ENCODE measurements around the gene SPAG6.

The SPAG6 gene

GRCh38 chr10:22435650-22436049 is 90.4 kb downstream of the SPAG6 start:
- Histone ChIP-seq H3K9ac (ENCODE audit: low read length in 2 of 2) (no peak overlapping the region), H3K9me3 (ENCODE audit: control insufficient read depth in 2 of 2, low read length in 2 of 2) (no peaks in the 10 kb centered on the region), H3K36me3 (ENCODE audit: control insufficient read depth in 2 of 2, insufficient read depth in 2 of 2, low read length in 2 of 2) (no peaks in the 10 kb centered on the region), H3K4me1 (ENCODE audit: control insufficient read depth, insufficient read depth, low read length) (peaks cover 20% of the 10 kb centered on the region), H3K27ac (ENCODE audit: low read length) (no peak overlapping the region), H3K4me3 (ENCODE audit: low read length in 2 of 2) (no peak overlapping the region), H3K27me3 (ENCODE audit: control insufficient read depth in 1 of 2, insufficient read depth in 2 of 2, low read length in 2 of 2) (no peaks in the 10 kb centered on the region)

- peak overlapping the region; percentile 96 for H3K27ac ChIP-seq (ENCODE audit: low read length)
- no peaks in the 10 kb centered on the region for H3K9me3 ChIP-seq (ENCODE audit: control insufficient read depth in 2 of 2, low read length in 2 of 2)
- no peaks in the 10 kb centered on the region for H3K36me3 ChIP-seq (ENCODE audit: control insufficient read depth in 2 of 2, insufficient read depth in 2 of 2, low read length in 2 of 2)
- peak overlapping the region; percentile 89 to 90 for H3K4me3 ChIP-seq (ENCODE audit: low read length in 2 of 2)
- no peaks in the 10 kb centered on the region for H3K27me3 ChIP-seq (ENCODE audit: control insufficient read depth in 1 of 2, insufficient read depth in 2 of 2, low read length in 2 of 2)
- peaks cover 20% of the 10 kb centered on the region for H3K4me1 ChIP-seq (ENCODE audit: control insufficient read depth, insufficient read depth, low read length)
- H3K9ac ChIP-seq (ENCODE audit: low read length in 2 of 2): peak overlapping the region; percentile 88 to 98
Observed at GRCh38 chr10:22436526-22436892, 91.2 kb downstream of the SPAG6 start.

GRCh38 chr10:22436893-22437619 is 91.8 kb downstream of the SPAG6 start:
- Histone ChIP-seq H3K27ac (ENCODE audit: low read length) (peak overlapping the region; percentile 96), H3K9me3 (ENCODE audit: control insufficient read depth in 2 of 2, low read length in 2 of 2) (no peaks in the 10 kb centered on the region), H3K4me1 (ENCODE audit: control insufficient read depth, insufficient read depth, low read length) (peaks cover 20% of the 10 kb centered on the region), H3K9ac (ENCODE audit: low read length in 2 of 2) (peak overlapping the region; percentile 88 to 98), H3K4me3 (ENCODE audit: low read length in 2 of 2) (peak overlapping the region; percentile 89 to 90), H3K27me3 (ENCODE audit: control insufficient read depth in 1 of 2, insufficient read depth in 2 of 2, low read length in 2 of 2) (no peaks in the 10 kb centered on the region), H3K36me3 (ENCODE audit: control insufficient read depth in 2 of 2, insufficient read depth in 2 of 2, low read length in 2 of 2) (no peaks in the 10 kb centered on the region)

GRCh38 chr10:22437620-22438588 is 92.6 kb downstream of the SPAG6 start:
- no peaks in the 10 kb centered on the region for H3K9me3 ChIP-seq (ENCODE audit: control insufficient read depth in 2 of 2, low read length in 2 of 2)
- peaks cover 20% of the 10 kb centered on the region for H3K4me1 ChIP-seq (ENCODE audit: control insufficient read depth, insufficient read depth, low read length)
- H3K9ac ChIP-seq (ENCODE audit: low read length in 2 of 2): peak overlapping the region; percentile 88 to 98
- H3K27me3 ChIP-seq (ENCODE audit: control insufficient read depth in 1 of 2, insufficient read depth in 2 of 2, low read length in 2 of 2): no peaks in the 10 kb centered on the region
- no peaks in the 10 kb centered on the region for H3K36me3 ChIP-seq (ENCODE audit: control insufficient read depth in 2 of 2, insufficient read depth in 2 of 2, low read length in 2 of 2)
- peak overlapping the region; percentile 96 for H3K27ac ChIP-seq (ENCODE audit: low read length)
- peak overlapping the region; percentile 89 to 90 for H3K4me3 ChIP-seq (ENCODE audit: low read length in 2 of 2)

GRCh38 chr10:22438711-22439110 is 93.4 kb downstream of the SPAG6 start:
- Histone ChIP-seq H3K9ac (ENCODE audit: low read length in 2 of 2) (peak overlapping the region in 1 of 2 donors; percentile 55), H3K27me3 (ENCODE audit: control insufficient read depth in 1 of 2, insufficient read depth in 2 of 2, low read length in 2 of 2) (no peaks in the 10 kb centered on the region), H3K9me3 (ENCODE audit: control insufficient read depth in 2 of 2, low read length in 2 of 2) (no peaks in the 10 kb centered on the region), H3K4me3 (ENCODE audit: low read length in 2 of 2) (peak overlapping the region; percentile 89 to 90), H3K36me3 (ENCODE audit: control insufficient read depth in 2 of 2, insufficient read depth in 2 of 2, low read length in 2 of 2) (no peaks in the 10 kb centered on the region), H3K4me1 (ENCODE audit: control insufficient read depth, insufficient read depth, low read length) (peaks cover 20% of the 10 kb centered on the region), H3K27ac (ENCODE audit: low read length) (peak overlapping the region; percentile 96)

GRCh38 chr10:22442063-22442462 is 96.8 kb downstream of the SPAG6 start:
- Histone ChIP-seq H3K9ac (ENCODE audit: low read length in 2 of 2) (no peak overlapping the region), H3K9me3 (ENCODE audit: control insufficient read depth in 2 of 2, low read length in 2 of 2) (no peaks in the 10 kb centered on the region), H3K27me3 (ENCODE audit: control insufficient read depth in 1 of 2, insufficient read depth in 2 of 2, low read length in 2 of 2) (no peaks in the 10 kb centered on the region), H3K4me3 (ENCODE audit: low read length in 2 of 2) (no peak overlapping the region), H3K36me3 (ENCODE audit: control insufficient read depth in 2 of 2, insufficient read depth in 2 of 2, low read length in 2 of 2) (no peaks in the 10 kb centered on the region), H3K27ac (ENCODE audit: low read length) (no peak overlapping the region), H3K4me1 (ENCODE audit: control insufficient read depth, insufficient read depth, low read length) (peaks cover 12% of the 10 kb centered on the region)

GRCh38 chr10:22442468-22442867 is 97.2 kb downstream of the SPAG6 start:
- no peaks in the 10 kb centered on the region for H3K27me3 ChIP-seq (ENCODE audit: control insufficient read depth in 1 of 2, insufficient read depth in 2 of 2, low read length in 2 of 2)
- H3K4me1 ChIP-seq (ENCODE audit: control insufficient read depth, insufficient read depth, low read length): peaks cover 12% of the 10 kb centered on the region
- no peak overlapping the region for H3K4me3 ChIP-seq (ENCODE audit: low read length in 2 of 2)
- no peak overlapping the region for H3K27ac ChIP-seq (ENCODE audit: low read length)
- H3K9me3 ChIP-seq (ENCODE audit: control insufficient read depth in 2 of 2, low read length in 2 of 2): no peaks in the 10 kb centered on the region
- H3K9ac ChIP-seq (ENCODE audit: low read length in 2 of 2): no peak overlapping the region
- H3K36me3 ChIP-seq (ENCODE audit: control insufficient read depth in 2 of 2, insufficient read depth in 2 of 2, low read length in 2 of 2): no peaks in the 10 kb centered on the region

GRCh38 chr10:22443175-22443901 is 98.0 kb downstream of the SPAG6 start:
- Histone ChIP-seq H3K4me3 (ENCODE audit: low read length in 2 of 2) (no peak overlapping the region), H3K9me3 (ENCODE audit: control insufficient read depth in 2 of 2, low read length in 2 of 2) (no peaks in the 10 kb centered on the region), H3K9ac (ENCODE audit: low read length in 2 of 2) (no peak overlapping the region), H3K27ac (ENCODE audit: low read length) (no peak overlapping the region), H3K36me3 (ENCODE audit: control insufficient read depth in 2 of 2, insufficient read depth in 2 of 2, low read length in 2 of 2) (no peaks in the 10 kb centered on the region), H3K27me3 (ENCODE audit: control insufficient read depth in 1 of 2, insufficient read depth in 2 of 2, low read length in 2 of 2) (peaks cover 0 to 3% of the 10 kb centered on the region in 2 donors), H3K4me1 (ENCODE audit: control insufficient read depth, insufficient read depth, low read length) (peaks cover 7% of the 10 kb centered on the region)

GRCh38 chr10:22444219-22444788 is 99.0 kb downstream of the SPAG6 start:
- Histone ChIP-seq H3K36me3 (ENCODE audit: control insufficient read depth in 2 of 2, insufficient read depth in 2 of 2, low read length in 2 of 2) (no peaks in the 10 kb centered on the region), H3K4me3 (ENCODE audit: low read length in 2 of 2) (no peak overlapping the region), H3K9ac (ENCODE audit: low read length in 2 of 2) (no peak overlapping the region)

GRCh38 chr10:22445495-22445894 is 100.2 kb downstream of the SPAG6 start:
- Histone ChIP-seq H3K4me3 (ENCODE audit: low read length in 2 of 2) (no peak overlapping the region), H3K27me3 (ENCODE audit: control insufficient read depth in 1 of 2, insufficient read depth in 2 of 2, low read length in 2 of 2) (peaks cover 0 to 5% of the 10 kb centered on the region in 2 donors), H3K9ac (ENCODE audit: low read length in 2 of 2) (no peak overlapping the region), H3K4me1 (ENCODE audit: control insufficient read depth, insufficient read depth, low read length) (no peaks in the 10 kb centered on the region), H3K9me3 (ENCODE audit: control insufficient read depth in 2 of 2, low read length in 2 of 2) (no peaks in the 10 kb centered on the region), H3K36me3 (ENCODE audit: control insufficient read depth in 2 of 2, insufficient read depth in 2 of 2, low read length in 2 of 2) (no peaks in the 10 kb centered on the region), H3K27ac (ENCODE audit: low read length) (no peak overlapping the region)

More at GRCh38 chr10:22444219-22444788, 99.0 kb downstream of the SPAG6 start:
- Histone ChIP-seq H3K9me3 (ENCODE audit: control insufficient read depth in 2 of 2, low read length in 2 of 2) (no peaks in the 10 kb centered on the region), H3K27me3 (ENCODE audit: control insufficient read depth in 1 of 2, insufficient read depth in 2 of 2, low read length in 2 of 2) (peaks cover 0 to 5% of the 10 kb centered on the region in 2 donors), H3K4me1 (ENCODE audit: control insufficient read depth, insufficient read depth, low read length) (no peaks in the 10 kb centered on the region), H3K27ac (ENCODE audit: low read length) (no peak overlapping the region)
